GM12892 (cell line): Measurements from ENCODE around the gene RGL2.
A peak's percentile ranks its signal among the peaks of the same experiment; 100 is the strongest.

Experiments used
- DNase-seq: peaks from one replicate; pipeline ENCODE4 v3.0.0; 2011; ENCODE audit not compliant: insufficient read length
- FAIRE-seq: peaks from 2 replicates; lab custom pipeline; 2011; peaks lifted over from hg19 to GRCh38; lab: Jason Lieb, UNC
- POLR2A ChIP-seq: IDR thresholded peaks from 2 replicates; pipeline ENCODE4 v1.6.1; 2011; ENCODE audit warnings: low read depth, low read length, control low read depth
- POLR2AphosphoS5 ChIP-seq: IDR thresholded peaks from 2 replicates; pipeline ENCODE4 v1.6.1; 2011; ENCODE audit warnings: low read depth, low read length, control low read depth
- TAF1 ChIP-seq: IDR thresholded peaks from 2 replicates; pipeline ENCODE4 v1.6.1; 2011; ENCODE audit warnings: low read depth, mild to moderate bottlenecking, control low read depth, low read length, borderline replicate concordance

The RGL2 gene

GRCh38 chr6:33297956-33298772 lies 578 bp downstream of the RGL2 start:
- peak; percentile 60 for FAIRE-seq
- DNase-seq = peak; percentile 75
- no peak for TF ChIP-seq POLR2AphosphoS5
- TF ChIP-seq POLR2A = peak; percentile 18; the same call in 1 of the 2 replicates

GRCh38 chr6:33297406-33297955 lies 1.3 kb downstream of the RGL2 start:
- FAIRE-seq = no peak

GRCh38 chr6:33296797-33297405 lies 1.8 kb downstream of the RGL2 start:
- FAIRE-seq (no peak), DNase-seq (no peak)
- TF ChIP-seq POLR2AphosphoS5 = no peak
- no peak for TF ChIP-seq TAF1
- TF ChIP-seq POLR2A = no peak

More at GRCh38 chr6:33297406-33297955, 1.3 kb downstream of the RGL2 start:
- DNase-seq = peak; percentile 57
- TF ChIP-seq POLR2AphosphoS5 (no peak), TAF1 (no peak), POLR2A (no peak)

- no peak for FAIRE-seq
- no peak for DNase-seq
- TF ChIP-seq POLR2A (no peak), POLR2AphosphoS5 (no peak), TAF1 (no peak)
Measured at GRCh38 chr6:33295621-33296369, 2.9 kb downstream of the RGL2 start.

- TF ChIP-seq POLR2AphosphoS5 (no peak), TAF1 (no peak), POLR2A (no peak)
- no peak for FAIRE-seq
- DNase-seq = no peak
Measured at GRCh38 chr6:33294086-33294823, 4.5 kb downstream of the RGL2 start.

GRCh38 chr6:33292996-33293682 lies 5.6 kb downstream of the RGL2 start:
- FAIRE-seq = no peak
- TF ChIP-seq POLR2AphosphoS5 = no peak
- TF ChIP-seq POLR2A = no peak
- no peak for DNase-seq

- FAIRE-seq = no peak
- TF ChIP-seq POLR2A (no peak), POLR2AphosphoS5 (no peak), TAF1 (no peak)
- no peak for DNase-seq
Measured at GRCh38 chr6:33290459-33290858, 8.3 kb downstream of the RGL2 start.

GRCh38 chr6:33289784-33290315 lies 8.9 kb downstream of the RGL2 start:
- FAIRE-seq (peak; percentile 42), DNase-seq (no peak)
- TF ChIP-seq POLR2AphosphoS5 (no peak), POLR2A (no peak; the same call in 1 of the 2 replicates), TAF1 (no peak)

GRCh38 chr6:33288921-33289783 lies 9.6 kb downstream of the RGL2 start, which contains the start of the genes PFDN6 and WDR46:
Gene PFDN6, plus strand, starts transcription at chr6:33289601. Its CDS starts 256 bp downstream, at chr6:33289857.
Gene WDR46, minus strand, starts transcription at chr6:33289239. Its CDS starts 69 bp downstream, at chr6:33289170.
- peak; percentile 95 for DNase-seq
- FAIRE-seq = peak; percentile 92
- TF ChIP-seq TAF1 (peak; percentile 66; the same call in 1 of the 2 replicates), POLR2A (peak; percentile 73; the same call in 1 of the 2 replicates), POLR2AphosphoS5 (peak; percentile 71)
